Measurements from ENCODE around the gene NPHS2. TPM values are rescaled to one million over a fixed set of nuclear protein-coding genes. Genes with fewer than 3 reads are reported as not detected.

Gene NPHS2
- total RNA-seq, 6 donors from 2014 or later = not detected

- 46 to 57% methylated on average over 1 of the region's 1 CpG for whole genome bisulfite sequencing, 2 donors
- Histone ChIP-seq H3K36me3 (no peaks in the 10 kb centered on the region), H3K9me3 (no peaks in the 10 kb centered on the region), H3K27ac (no peak overlapping the region), H3K4me3 (no peak overlapping the region), H3K4me1 (no peaks in the 10 kb centered on the region), H3K27me3 (no peaks in the 10 kb centered on the region)
- ATAC-seq (ENCODE audit: low FRiP score in 2 of 2) = no peak
- TF ChIP-seq CTCF (IDR thresholded peaks at IDR 0.05) (no peak), EP300 (IDR thresholded peaks at IDR 0.05) (no peak), POLR2A (IDR thresholded peaks at IDR 0.05) (no peak)
- no peak for DNase-seq
Measured at GRCh38 chr1:179598631-179599030, 22.9 kb upstream of the NPHS2 start.

GRCh38 chr1:179591592-179592580 lies 16.1 kb upstream of the NPHS2 start, which contains the start of gene TDRD5:
TDRD5 (plus strand) TSS chr1:179591832; CDS start chr1:179592616, 784 bp downstream.
- Histone ChIP-seq H3K36me3 (no peaks in the 10 kb centered on the region), H3K27ac (no peak within 1 kb of the TSS), H3K4me1 (peaks cover 0 to 10% (median 7%) of the 10 kb centered on the region in 4 donors), H3K9me3 (no peaks in the 10 kb centered on the region), H3K4me3 (peak within 1 kb of the TSS in 3 of 4 donors; percentile 15 to 34 (median 28)), H3K27me3 (peaks cover 0 to 9% (median 4%) of the 10 kb centered on the region in 4 donors)
- WGBS, 2 donors = 26 to 45% methylated on average over 19 to 58 of the region's 75 CpGs
- peak; percentile 28 to 34 for ATAC-seq (ENCODE audit: low FRiP score in 2 of 2)
- TF ChIP-seq CTCF (IDR thresholded peaks at IDR 0.05) (peak in 2 of 6 experiments; percentile 8), POLR2AphosphoS5 (IDR thresholded peaks at IDR 0.05) (no peak), EP300 (IDR thresholded peaks at IDR 0.05) (no peak), POLR2A (IDR thresholded peaks at IDR 0.05) (no peak)
- DNase-seq = peak; percentile 31 to 83

- Histone ChIP-seq H3K9me3 (no peaks in the 10 kb centered on the region), H3K27me3 (peaks cover 0 to 11% (median 5%) of the 10 kb centered on the region in 4 donors), H3K4me1 (peaks cover 0 to 14% (median 10%) of the 10 kb centered on the region in 4 donors), H3K36me3 (no peaks in the 10 kb centered on the region), H3K27ac (no peak overlapping the region), H3K4me3 (peak overlapping the region in 3 of 4 donors; percentile 15 to 34 (median 28))
- WGBS, 2 donors = 37 to 44% methylated on average over 7 of the region's 7 CpGs
- ATAC-seq (ENCODE audit: low FRiP score in 2 of 2) (no peak), DNase-seq (no peak)
- no peak for TF ChIP-seq POLR2A (IDR thresholded peaks at IDR 0.05)
Measured at GRCh38 chr1:179591253-179591591, 15.5 kb upstream of the NPHS2 start.

GRCh38 chr1:179590671-179591070 lies 14.9 kb upstream of the NPHS2 start:
- no peak for DNase-seq
- Histone ChIP-seq H3K27me3 (peaks cover 0 to 14% (median 6%) of the 10 kb centered on the region in 4 donors), H3K4me3 (no peak overlapping the region), H3K27ac (no peak overlapping the region), H3K9me3 (no peaks in the 10 kb centered on the region), H3K36me3 (no peaks in the 10 kb centered on the region), H3K4me1 (peaks cover 0 to 19% (median 12%) of the 10 kb centered on the region in 4 donors)
- WGBS, 2 donors = 88 to 92% methylated on average over 11 of the region's 11 CpGs
- TF ChIP-seq POLR2AphosphoS5 (IDR thresholded peaks at IDR 0.05) = no peak
- TF ChIP-seq EP300 (IDR thresholded peaks at IDR 0.05) = no peak
- no peak for TF ChIP-seq POLR2A (IDR thresholded peaks at IDR 0.05)
- TF ChIP-seq CTCF (IDR thresholded peaks at IDR 0.05) = no peak
- ATAC-seq (ENCODE audit: low FRiP score in 2 of 2) = no peak

GRCh38 chr1:179589509-179589908 lies 13.8 kb upstream of the NPHS2 start:
- Histone ChIP-seq H3K36me3 (no peaks in the 10 kb centered on the region), H3K4me1 (peaks cover 0 to 19% (median 12%) of the 10 kb centered on the region in 4 donors), H3K9me3 (no peaks in the 10 kb centered on the region), H3K4me3 (no peak overlapping the region), H3K27ac (no peak overlapping the region), H3K27me3 (peaks cover 0 to 14% (median 6%) of the 10 kb centered on the region in 4 donors)
- TF ChIP-seq POLR2AphosphoS5 (IDR thresholded peaks at IDR 0.05) (no peak), EP300 (IDR thresholded peaks at IDR 0.05) (no peak), POLR2A (IDR thresholded peaks at IDR 0.05) (no peak), CTCF (IDR thresholded peaks at IDR 0.05) (no peak)
- ATAC-seq (ENCODE audit: low FRiP score in 2 of 2) (no peak), DNase-seq (no peak)
- 93 to 99% methylated on average over 4 of the region's 4 CpGs for WGBS, 2 donors

Measured in upper lobe of left lung (tissue), 6 donors.